IMR-90 (cell line): ENCODE data around the gene COL4A1. TPM values are rescaled to one million over a fixed set of nuclear protein-coding genes. Genes with fewer than 3 reads are reported as not detected.
A peak's percentile ranks its signal among the peaks of the same experiment; 100 is the strongest.

ENCODE experiments used
- ATAC-seq: fragments of 200-7000 bp; cut with Tn5 transposase; 2 replicates; pipeline ENCODE4 v1.9.1; 2020; ENCODE audit warnings: low read depth, mild to moderate bottlenecking, moderate library complexity
- BruUV-seq: library from RNA; stranded (reverse); fragments of 400-500 nt; replicated peaks from 2 replicates; lab custom pipeline; 2021; lab: Mats Ljungman, UMichigan
- CTCF ChIA-PET: fragments of 300-600 bp; formaldehyde crosslinking; extraction: SDS; loops from one replicate; lab custom pipeline; 2021; ENCODE audit warnings: antibody characterized with exemption; lab: Yijun Ruan, JAX
- POLR2A ChIA-PET: fragments of 300-600 bp; sonication (Branson Sonifier 250); formaldehyde crosslinking; loops from one replicate; lab custom pipeline; 2022; ENCODE audit warnings: antibody characterized with exemption; ENCODE audit not compliant: unreplicated experiment; lab: Charles Lee
- DNase-seq: peaks from one replicate; pipeline ENCODE4 v3.0.0; 2013
- H2AFZ ChIP-seq: replicated peaks from 2 replicates; pipeline ENCODE3; 2013; ENCODE audit warnings: low read length, mild to moderate bottlenecking; ENCODE audit not compliant: poor library complexity
- H2AK5ac ChIP-seq: 2 replicates; pipeline ENCODE4 v1.6.1; 2013; ENCODE audit warnings: low read depth, low read length, inconsistent platforms
- H2AK9ac ChIP-seq: replicated peaks from 2 replicates; pipeline ENCODE3; 2013; ENCODE audit warnings: mild to moderate bottlenecking, low read depth, low read length, moderate library complexity; ENCODE audit not compliant: poor library complexity
- H2BK120ac ChIP-seq: 2 replicates; pipeline ENCODE4 v1.6.1; 2013; ENCODE audit warnings: low read depth, low read length, inconsistent platforms
- H2BK15ac ChIP-seq: 3 replicates; pipeline ENCODE4 v1.6.1; 2013; ENCODE audit warnings: low read depth, low read length, inconsistent platforms
- H2BK20ac ChIP-seq: 2 replicates; pipeline ENCODE4 v1.6.1; 2013; ENCODE audit warnings: low read depth, mild to moderate bottlenecking, inconsistent platforms, low read length, moderate library complexity
- H2BK5ac ChIP-seq: 2 replicates; pipeline ENCODE4 v1.6.1; 2013; ENCODE audit warnings: mild to moderate bottlenecking, low read depth, low read length, inconsistent platforms; ENCODE audit not compliant: poor library complexity, severe bottlenecking
- H3K14ac ChIP-seq: replicated peaks from 2 replicates; pipeline ENCODE4 v1.6.1; 2013; ENCODE audit warnings: low read depth, low read length, inconsistent platforms
- H3K18ac ChIP-seq: 2 replicates; pipeline ENCODE4 v1.6.1; 2013; ENCODE audit warnings: low read depth, low read length, control low read depth
- H3K23ac ChIP-seq: 2 replicates; pipeline ENCODE4 v1.6.1; 2013; ENCODE audit warnings: low read depth, low read length, inconsistent platforms
- H3K27ac ChIP-seq: 2 replicates; pipeline ENCODE4 v1.5.1; 2013; ENCODE audit warnings: mild to moderate bottlenecking, control low read depth, low read length; ENCODE audit not compliant: insufficient read depth
- H3K27me3 ChIP-seq: 2 replicates; pipeline ENCODE4 v1.6.1; 2013; ENCODE audit warnings: low read length; ENCODE audit not compliant: control insufficient read depth, insufficient read depth
- H3K36me3 ChIP-seq: 2 replicates; pipeline ENCODE4 v1.6.1; 2013; ENCODE audit warnings: low read length, mixed read lengths; ENCODE audit not compliant: control insufficient read depth, insufficient read depth
- H3K4ac ChIP-seq: 2 replicates; pipeline ENCODE4 v1.6.1; 2013; ENCODE audit warnings: low read depth, low read length, inconsistent platforms
- H3K4me1 ChIP-seq: 2 replicates; pipeline ENCODE4 v1.6.1; 2013; ENCODE audit warnings: low read length, mixed read lengths; ENCODE audit not compliant: control insufficient read depth, insufficient read depth
- H3K4me2 ChIP-seq: 2 replicates; pipeline ENCODE4 v1.6.1; 2013; ENCODE audit warnings: low read depth, mild to moderate bottlenecking, control low read depth, low read length, moderate library complexity
- H3K4me3 ChIP-seq: 2 replicates; pipeline ENCODE4 v1.5.1; 2013; ENCODE audit warnings: low read depth, mild to moderate bottlenecking, control low read depth, low read length, moderate library complexity; ENCODE audit not compliant: insufficient read depth
- H3K56ac ChIP-seq: 2 replicates; pipeline ENCODE4 v1.6.1; 2013; ENCODE audit warnings: low read length, inconsistent platforms; ENCODE audit not compliant: insufficient read depth; ENCODE audit errors: extremely low read depth
- H3K79me1 ChIP-seq, 2 experiments: 2 replicates each; pipeline ENCODE4 v1.6.1; 2013; ENCODE audit warnings: low read length in 2 of 2, inconsistent platforms in 1 of 2, low read depth in 1 of 2
- H3K9ac ChIP-seq: 2 replicates; pipeline ENCODE4 v1.6.1; 2013; ENCODE audit warnings: low read depth, low read length, control low read depth
- H3K9me1 ChIP-seq: 2 replicates; pipeline ENCODE4 v1.6.1; 2013; ENCODE audit warnings: low read length, inconsistent platforms; ENCODE audit not compliant: insufficient read depth
- H3K9me3 ChIP-seq: 2 replicates; pipeline ENCODE4 v1.6.1; 2013; ENCODE audit warnings: low read length; ENCODE audit not compliant: control insufficient read depth, insufficient read depth
- H4K20me1 ChIP-seq: 2 replicates; pipeline ENCODE4 v1.6.1; 2013; ENCODE audit warnings: low read length, inconsistent platforms; ENCODE audit not compliant: insufficient read depth
- H4K5ac ChIP-seq: 2 replicates; pipeline ENCODE4 v1.6.1; 2013; ENCODE audit warnings: mild to moderate bottlenecking, low read depth, low read length, control low read depth
- H4K8ac ChIP-seq, 2 experiments: 2 replicates each; pipeline ENCODE4 v1.6.1; 2013; ENCODE audit warnings: low read depth in 2 of 2, low read length in 2 of 2, control low read depth in 1 of 2, inconsistent platforms in 1 of 2
- H4K91ac ChIP-seq: 2 replicates; pipeline ENCODE4 v1.6.1; 2013; ENCODE audit warnings: low read depth, low read length, inconsistent platforms; ENCODE audit not compliant: insufficient read depth
- BHLHE40 ChIP-seq: fragments of 150-350 bp; IDR thresholded peaks from 2 replicates; pipeline ENCODE4 v1.6.1; 2016; ENCODE audit warnings: mild to moderate bottlenecking, low read depth, low read length
- CEBPB ChIP-seq: IDR thresholded peaks from 2 replicates; pipeline ENCODE4 v1.6.1; 2012; ENCODE audit warnings: low read depth, low read length, improper control_type of control experiment
- CHD1 ChIP-seq: IDR thresholded peaks from 2 replicates; pipeline ENCODE4 v1.6.1; 2012; ENCODE audit warnings: low read depth, low read length, improper control_type of control experiment
- FOS ChIP-seq: fragments of 150-350 bp; IDR thresholded peaks from 2 replicates; pipeline ENCODE4 v1.6.1; 2016; ENCODE audit warnings: low read depth, low read length
- MAFK ChIP-seq: IDR thresholded peaks from 2 replicates; pipeline ENCODE4 v1.6.1; 2012; ENCODE audit warnings: low read depth, low read length, improper control_type of control experiment
- MXI1 ChIP-seq: IDR thresholded peaks from 2 replicates; pipeline ENCODE4 v1.6.1; 2012; ENCODE audit warnings: low read depth, mild to moderate bottlenecking, low read length, moderate library complexity, borderline replicate concordance
- RCOR1 ChIP-seq: IDR thresholded peaks from 2 replicates; pipeline ENCODE4 v1.6.1; 2012; ENCODE audit warnings: mild to moderate bottlenecking, low read length, improper control_type of control experiment; ENCODE audit not compliant: insufficient replicate concordance
- SMC3 ChIP-seq: fragments of 150-350 bp; IDR thresholded peaks from 2 replicates; pipeline ENCODE4 v1.6.1; 2016; ENCODE audit warnings: low read depth, mild to moderate bottlenecking, antibody characterized with exemption, low read length, moderate library complexity
- WGBS, 2 experiments: methylation state at CpG; one replicate each; pipeline versions ENCODE4 v1.1.5 to v1.1.7; 2013; ENCODE audit warnings: missing lambda C conversion rate in 2 of 2; ENCODE audit not compliant: insufficient read length in 1 of 2; ENCODE audit errors: extremely low coverage in 2 of 2; 5-methylcytosine and 5-hydroxymethylcytosine counted together
- dilution Hi-C: fragments of 300-500 bp; cut with HindIII; formaldehyde crosslinking; loops from one replicate; pipeline ENCODE4 v1.14.3; 2018; ENCODE audit warnings: low sequenced_read_pairs; ENCODE audit not compliant: unreplicated experiment
- in situ Hi-C: fragments of 300-500 bp; cut with MboI; formaldehyde crosslinking; loops from 3 replicates; pipeline ENCODE4 v1.14.3; 2019; ENCODE audit warnings: low sequenced_read_pairs, inconsistent platforms, mixed read lengths
- intact Hi-C: fragments of 100-400 bp; cut with micrococcal nuclease; formaldehyde crosslinking; loops from 2 replicates; pipeline ENCODE4 v1.10.0; 2022
- polyA plus RNA-seq, 3 experiments: library from polyadenylated mRNA; depleted of rRNA; stranded (reverse); fragments of >200 nt; gene quantifications; 2 replicates each; pipeline ENCODE4 v1.2.3, GENCODE V29; 2012; ENCODE audit warnings: low replicate concordance in 1 of 3
- total RNA-seq: library from RNA; depleted of rRNA; stranded (reverse); fragments of >200 nt; gene quantifications from 2 replicates; pipeline ENCODE4 v1.2.3, GENCODE V29; 2012
- TF ChIP-seq, protein P1 (sequence below): fragments of 150-350 bp; IDR thresholded peaks from 2 replicates; pipeline ENCODE4 v1.6.1; 2017; ENCODE audit warnings: mild to moderate bottlenecking, antibody characterized with exemption, low read length, low read depth
- TF ChIP-seq, protein P2 (sequence below): fragments of 150-350 bp; IDR thresholded peaks from 2 replicates; pipeline ENCODE4 v1.6.1; 2016; ENCODE audit warnings: low read depth, mild to moderate bottlenecking, low read length, moderate library complexity, borderline replicate concordance

Gene COL4A1
- total and polyA plus RNA-seq, 2 of the 4 experiments (the other 2 are of a cell fraction): 230 to 337 TPM

GRCh38 chr13:110245416-110245899 is 61.5 kb downstream of the COL4A1 start:
- H2BK20ac ChIP-seq: peak overlapping the region; percentile 64; the same call in 1 of the 2 replicates
- DNase-seq: peak; percentile 76
- H3K23ac ChIP-seq: no peak overlapping the region
- H3K9me3 ChIP-seq: no peaks in the 10 kb centered on the region
- H2BK5ac ChIP-seq: peak overlapping the region; percentile 100
- H2AFZ ChIP-seq: no peak overlapping the region
- in situ Hi-C loops: no loop called here
- peaks cover 31% of the 10 kb centered on the region for H3K36me3 ChIP-seq
- peak overlapping the region; percentile 66; the same call in 1 of the 2 replicates for H2AK5ac ChIP-seq
- H3K9me1 ChIP-seq: peaks cover 34% of the 10 kb centered on the region
- 80% methylated on average over 2 of the region's 7 CpGs; no CpG with 5 or more reads in 1 of the 2 experiments for WGBS, 2 experiments
- peak overlapping the region; percentile 74; the same call in 1 of the 2 replicates for H3K4ac ChIP-seq
- peaks cover 15% of the 10 kb centered on the region for H4K20me1 ChIP-seq
- H4K8ac ChIP-seq: peak overlapping the region in 1 of 2 experiments; percentile 53; a peak in 1 of 4 replicates
- H3K4me3 ChIP-seq: no peak overlapping the region
- H2BK15ac ChIP-seq: 0 out of 3 replicates have a peak overlapping the region, but pooled peaks have one; percentile 34
- 0 out of 2 replicates have a peak overlapping the region, but pooled peaks have one; percentile 1 for H3K9ac ChIP-seq
- peaks cover 31% of the 10 kb centered on the region for H3K4me1 ChIP-seq
- H2BK120ac ChIP-seq: peak overlapping the region; percentile 1; the same call in 1 of the 2 replicates
- no peaks in the 10 kb centered on the region for H3K27me3 ChIP-seq
- intact Hi-C loops: no loop called here
- H3K14ac ChIP-seq: peak overlapping the region; percentile 60; the same call in 1 of the 2 replicates
- TF ChIP-seq, protein P1, sequence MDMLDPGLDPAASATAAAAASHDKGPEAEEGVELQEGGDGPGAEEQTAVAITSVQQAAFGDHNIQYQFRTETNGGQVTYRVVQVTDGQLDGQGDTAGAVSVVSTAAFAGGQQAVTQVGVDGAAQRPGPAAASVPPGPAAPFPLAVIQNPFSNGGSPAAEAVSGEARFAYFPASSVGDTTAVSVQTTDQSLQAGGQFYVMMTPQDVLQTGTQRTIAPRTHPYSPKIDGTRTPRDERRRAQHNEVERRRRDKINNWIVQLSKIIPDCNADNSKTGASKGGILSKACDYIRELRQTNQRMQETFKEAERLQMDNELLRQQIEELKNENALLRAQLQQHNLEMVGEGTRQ: no peak
- TF ChIP-seq CEBPB: no peak
- no peak for TF ChIP-seq MXI1
- TF ChIP-seq CHD1: no peak
- TF ChIP-seq MAFK: no peak
- no peak for TF ChIP-seq FOS
- no peak for TF ChIP-seq BHLHE40
- TF ChIP-seq RCOR1: no peak
- TF ChIP-seq, protein P2, sequence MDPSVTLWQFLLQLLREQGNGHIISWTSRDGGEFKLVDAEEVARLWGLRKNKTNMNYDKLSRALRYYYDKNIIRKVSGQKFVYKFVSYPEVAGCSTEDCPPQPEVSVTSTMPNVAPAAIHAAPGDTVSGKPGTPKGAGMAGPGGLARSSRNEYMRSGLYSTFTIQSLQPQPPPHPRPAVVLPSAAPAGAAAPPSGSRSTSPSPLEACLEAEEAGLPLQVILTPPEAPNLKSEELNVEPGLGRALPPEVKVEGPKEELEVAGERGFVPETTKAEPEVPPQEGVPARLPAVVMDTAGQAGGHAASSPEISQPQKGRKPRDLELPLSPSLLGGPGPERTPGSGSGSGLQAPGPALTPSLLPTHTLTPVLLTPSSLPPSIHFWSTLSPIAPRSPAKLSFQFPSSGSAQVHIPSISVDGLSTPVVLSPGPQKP: no peak
- no peak for TF ChIP-seq SMC3
- no peak for ATAC-seq
- ChIA-PET CTCF (interaction anchor here (0.7 kb wide), 1 partner anchor 36 kb away, joined by 3 read pairs; no protein-coding TSS in a partner anchor), POLR2A (no interaction called here)
- H4K5ac ChIP-seq: peak overlapping the region; percentile 28
- no TSS peak for BruUV-seq
- no peak overlapping the region for H3K56ac ChIP-seq
- dilution Hi-C loops: no loop called here
- no peak overlapping the region for H2AK9ac ChIP-seq
- peak overlapping the region; percentile 44 for H3K27ac ChIP-seq
- no peak overlapping the region; the same call in 1 of the 2 replicates for H3K18ac ChIP-seq
- H3K4me2 ChIP-seq: no peak overlapping the region
- peak overlapping the region; percentile 40 for H4K91ac ChIP-seq
- peaks cover 34 to 79% of the 10 kb centered on the region in 2 experiments; a peak in 3 of 4 replicates for H3K79me1 ChIP-seq
